SK-MEL-5 (cell line): ENCODE data around the gene OCA2. TPM values are rescaled to one million over a fixed set of nuclear protein-coding genes. Genes with fewer than 3 reads are reported as not detected.
A peak's percentile ranks its signal among the peaks of the same experiment; 100 is the strongest.

Experiments used
- DNase-seq: peaks from one replicate; pipeline ENCODE4 v3.0.0-alpha.2; 2016; ENCODE audit warnings: low read depth, low spot score
- in situ Hi-C: cut with HindIII; loops from 2 replicates; pipeline ENCODE4 v1.10.0; 2016; ENCODE audit warnings: low sequenced_read_pairs, high pct_unique_total_duplicates, low pct_unique_long_range_greater_than_20kb
- total RNA-seq: library from RNA; depleted of rRNA; stranded (reverse); fragments of >200 nt; shearing (Covaris generic); gene quantifications from 2 replicates; pipeline ENCODE4 v1.2.3, GENCODE V29; 2014

Gene OCA2
- total RNA-seq, 1 experiment from 2014 or later: 200 TPM

GRCh38 chr15:28094732-28095521 is 4.2 kb downstream of the OCA2 start:
- DNase-seq: no peak
- in situ Hi-C loops: no loop called here

GRCh38 chr15:28093752-28094535 is 5.2 kb downstream of the OCA2 start:
- DNase-seq: peak; percentile 38
- in situ Hi-C loops: no loop called here

GRCh38 chr15:28091313-28091712 is 7.8 kb downstream of the OCA2 start:
- in situ Hi-C loops: no loop called here
- no peak for DNase-seq

GRCh38 chr15:28086175-28086703 is 12.9 kb downstream of the OCA2 start:
- DNase-seq: peak; percentile 57
- in situ Hi-C loops: no loop called here

GRCh38 chr15:28085489-28086174 is 13.5 kb downstream of the OCA2 start:
- in situ Hi-C loops: no loop called here
- DNase-seq: no peak

GRCh38 chr15:28084547-28084946 is 14.6 kb downstream of the OCA2 start:
- DNase-seq: no peak
- in situ Hi-C loops: no loop called here

- no peak for DNase-seq
- in situ Hi-C loops: no loop called here
Measured at GRCh38 chr15:28082891-28083684, 16.0 kb downstream of the OCA2 start.

- DNase-seq: no peak
- in situ Hi-C loops: no loop called here
Measured at GRCh38 chr15:28081594-28081993, 17.5 kb downstream of the OCA2 start.

GRCh38 chr15:28080386-28080785 is 18.7 kb downstream of the OCA2 start:
- DNase-seq: peak; percentile 68
- in situ Hi-C loops: no loop called here

- DNase-seq: no peak
- in situ Hi-C loops: no loop called here
Measured at GRCh38 chr15:28079313-28079969, 19.7 kb downstream of the OCA2 start.

- DNase-seq: no peak
- in situ Hi-C loops: no loop called here
Measured at GRCh38 chr15:28078191-28078719, 20.9 kb downstream of the OCA2 start.

- peak; percentile 92 for DNase-seq
- in situ Hi-C loops: no loop called here
Measured at GRCh38 chr15:28075573-28075972, 23.5 kb downstream of the OCA2 start.

GRCh38 chr15:28068930-28069329 is 30.2 kb downstream of the OCA2 start:
- no peak for DNase-seq
- in situ Hi-C loops: no loop called here

- in situ Hi-C loops: no loop called here
- DNase-seq: no peak
Measured at GRCh38 chr15:28066231-28066630, 32.9 kb downstream of the OCA2 start.

- in situ Hi-C loops: no loop called here
- DNase-seq: no peak
Measured at GRCh38 chr15:28060005-28060404, 39.1 kb downstream of the OCA2 start.

- in situ Hi-C loops: no loop called here
- DNase-seq: no peak
Measured at GRCh38 chr15:28058082-28058481, 41.0 kb downstream of the OCA2 start.
